ENCODE measurements around the gene MMD2. TPM values are rescaled to one million over a fixed set of nuclear protein-coding genes. Genes with fewer than 3 reads are reported as not detected.
A peak's percentile ranks its signal among the peaks of the same experiment; 100 is the strongest.
"Not testable (repeated sequence)": the region's sequence is repeated elsewhere in the genome, so short reads cannot be mapped to it uniquely, and the experiment has no call there.

Gene MMD2
- total and polyA plus RNA-seq, 2 of the 8 experiments (the other 6 are each of a cell fraction or from before 2014, with no cell fraction given), result 0.14 TPM; not detected in 1

- TF ChIP-seq CHD2 (IDR thresholded peaks at IDR 0.05; ENCODE audit: low read length), result no peak
- TF ChIP-seq CREB1 (IDR thresholded peaks at IDR 0.05), result peak; percentile 67; the same call in 1 of the 2 replicates
- no peak for TF ChIP-seq SP4 (IDR thresholded peaks at IDR 0.05; ENCODE audit: low read length)
- TF ChIP-seq CTBP2 (IDR thresholded peaks at IDR 0.05; ENCODE audit: borderline replicate concordance, insufficient read depth, insufficient read length, low read length), result no peak
- TF ChIP-seq SIN3A (conservative IDR thresholded peaks at IDR 0.05 in 1 of 2, IDR thresholded peaks at IDR 0.05 in 1 of 2; ENCODE audit: low read depth in 1 of 2, low read length in 2 of 2), result peak in 1 of 2 experiments; percentile 29; a peak in 1 of 4 replicates
- peak; percentile 72 for TF ChIP-seq TBP (IDR thresholded peaks at IDR 0.05; ENCODE audit: low read depth, low read length)
- TF ChIP-seq ASH2L (IDR thresholded peaks at IDR 0.05; ENCODE audit: low read length), result peak; percentile 47
- peak; percentile 57; the same call in 1 of the 2 replicates for TF ChIP-seq RBBP5 (IDR thresholded peaks at IDR 0.05; ENCODE audit: borderline replicate concordance, low read depth, low read length)
- TF ChIP-seq HDAC2 (IDR thresholded peaks at IDR 0.05; ENCODE audit: borderline replicate concordance in 1 of 2, low read depth in 2 of 2, low read length in 2 of 2), result no peak
- no peak for TF ChIP-seq SP1 (IDR thresholded peaks at IDR 0.05; ENCODE audit: low read depth, low read length)
- TF ChIP-seq EZH2 (IDR thresholded peaks at IDR 0.05; ENCODE audit: low read depth, low read length, severe bottlenecking), result no peak
- TF ChIP-seq POU5F1 (IDR thresholded peaks at IDR 0.05; ENCODE audit: low read depth, low read length), result no peak
These were observed 14.8 kb upstream of the MMD2 start (continued) for GRCh38 chr7:4973728-4974198.

- H4K91ac ChIP-seq (replicated peaks; ENCODE audit: insufficient read length, low read length); H3K79me2 ChIP-seq (ENCODE audit: control insufficient read depth in 1 of 2, insufficient read depth in 2 of 2, low read length in 2 of 2); H4K5ac ChIP-seq (ENCODE audit: insufficient read length, low read depth, low read length); H3K9ac ChIP-seq (replicated peaks in 1 of 4; ENCODE audit: extremely low read depth in 1 of 4, low read depth in 3 of 4, low read length in 3 of 4); H2BK15ac ChIP-seq (ENCODE audit: low read length); H3K79me1 ChIP-seq (ENCODE audit: low read depth, low read length); H3K18ac ChIP-seq (ENCODE audit: extremely low read depth, low read length); H3K36me3 ChIP-seq (ENCODE audit: control insufficient read depth in 2 of 4, insufficient read depth in 4 of 4, low read length in 3 of 4); H2BK5ac ChIP-seq (ENCODE audit: low read depth, low read length); H2AFZ ChIP-seq (ENCODE audit: low read length); FAIRE-seq; H3K23me2 ChIP-seq (ENCODE audit: low read depth, low read length); H3K4me1 ChIP-seq (replicated peaks in 1 of 4; ENCODE audit: control insufficient read depth in 3 of 4, insufficient read depth in 4 of 4, low read length in 3 of 4); DNase-seq (ENCODE audit: low read depth in 1 of 2, low spot score in 2 of 2); H2AK5ac ChIP-seq (ENCODE audit: low read depth, low read length); POLR2A ChIA-PET (ENCODE audit: partially characterized antibody); H3K4me2 ChIP-seq (ENCODE audit: insufficient read depth in 1 of 2, low read depth in 2 of 2, low read length in 2 of 2); H2BK12ac ChIP-seq (ENCODE audit: low read depth, low read length); H3K27ac ChIP-seq (ENCODE audit: low read depth, low read length); H4K20me1 ChIP-seq (replicated peaks in 1 of 2; ENCODE audit: control insufficient read depth in 1 of 2, insufficient read depth in 2 of 2, low read length in 2 of 2); H3K14ac ChIP-seq (ENCODE audit: insufficient read length); H3K56ac ChIP-seq (replicated peaks; ENCODE audit: insufficient read length, low read depth, low read length); H4K8ac ChIP-seq (ENCODE audit: extremely low read depth, insufficient read depth, low read length); H3K27me3 ChIP-seq (replicated peaks in 1 of 4; ENCODE audit: control insufficient read depth in 3 of 4, extremely low read depth in 1 of 4, insufficient read depth in 3 of 4, low read length in 3 of 4); H3K9me3 ChIP-seq (ENCODE audit: insufficient read depth in 2 of 2, low read depth in 1 of 2, low read length in 1 of 2); H2BK120ac ChIP-seq (replicated peaks; ENCODE audit: low read depth, low read length); H3K4me3 ChIP-seq (ENCODE audit: extremely low read depth in 1 of 4, insufficient read depth in 2 of 4, low read depth in 3 of 4, low read length in 4 of 4); H3K23ac ChIP-seq (ENCODE audit: insufficient read length); H3K4ac ChIP-seq (replicated peaks; ENCODE audit: insufficient read length, low read depth, low read length); H2BK20ac ChIP-seq (ENCODE audit: low read length): not testable (repeated sequence)
- CTCF ChIA-PET (ENCODE audit: partially characterized antibody), result interaction anchor here (0.6 to 4.8 kb wide), 6 partner anchors 11 to 148 kb away, joined by 3 to 57 read pairs (median 5); partner anchors contain the start of gene RADIL
- 71% methylated on average over 10 of the region's 10 CpGs; no CpG with 5 or more reads in 1 of the 2 experiments for WGBS, 2 experiments (ENCODE audit: extremely low coverage in 1 of 2, insufficient coverage in 1 of 2, insufficient read length in 1 of 2, insufficient replicate concordance in 2 of 2, low coverage in 1 of 2, low lambda C conversion rate in 2 of 2, missing lambda C conversion rate in 1 of 2)
These were observed 13.5 kb upstream of the MMD2 start for GRCh38 chr7:4972446-4972845.

All from H1 (cell line).